HG03342 (cell line): ENCODE data around the gene YPEL1.

Experiments used
- ATAC-seq: cut with Tn5 transposase; IDR thresholded peaks from one replicate; pipeline ENCODE4 v1.9.1; 2021; ENCODE audit warnings: mild to moderate bottlenecking, moderate library complexity; ENCODE audit not compliant: unreplicated experiment

Gene YPEL1

DNA sequence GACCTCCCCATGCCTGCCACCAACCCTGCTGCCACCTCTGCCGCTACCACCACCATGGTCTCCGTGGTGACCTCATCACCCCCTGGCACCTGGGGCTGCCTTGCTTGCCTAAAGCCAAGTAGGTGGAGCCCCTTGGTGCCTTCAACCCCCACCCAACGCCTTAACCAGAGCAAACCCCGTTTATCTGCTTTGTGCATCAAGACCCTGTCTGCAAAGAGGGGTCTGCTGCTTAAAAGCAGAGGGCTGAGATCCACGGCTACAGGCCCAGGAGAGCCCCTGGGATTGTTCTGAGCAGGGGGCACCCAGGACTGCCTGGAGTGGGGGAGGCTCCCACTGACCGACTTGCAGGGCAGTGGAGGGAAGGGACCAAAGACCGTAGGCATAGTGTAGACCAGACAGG, 74.7 kb downstream of the YPEL1 start:
- ATAC-seq: no peak

DNA sequence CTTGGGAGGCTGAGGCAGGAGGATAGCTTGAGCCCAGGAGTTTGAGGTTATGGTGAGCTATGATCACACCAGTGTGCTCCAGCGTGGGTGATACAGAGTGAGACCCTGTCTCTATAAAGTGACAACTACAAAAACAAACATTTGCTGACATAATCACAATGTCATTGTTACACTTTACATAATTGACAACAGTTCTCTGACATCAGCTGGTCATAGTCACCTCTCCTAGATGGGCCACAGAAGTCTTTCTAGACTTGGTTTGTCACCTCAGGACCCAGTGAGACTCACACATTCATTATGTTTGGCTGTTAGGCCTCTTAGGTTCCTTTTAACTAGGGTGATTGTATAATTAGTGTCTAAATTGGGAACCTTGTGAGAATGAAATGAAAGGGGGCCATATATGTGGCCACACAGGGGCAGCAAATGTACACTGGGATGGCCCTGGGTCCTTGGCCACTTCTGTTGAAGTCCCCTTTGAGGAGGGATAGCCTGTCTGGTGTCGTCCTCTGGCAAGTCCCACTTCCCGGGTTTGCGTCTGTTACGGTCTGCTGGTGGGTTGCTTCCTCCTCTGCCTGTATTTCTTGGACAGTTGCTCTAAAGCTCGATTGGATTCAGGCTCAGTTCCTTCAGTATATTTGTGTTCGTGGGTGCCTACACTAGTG, 75.6 kb downstream of the YPEL1 start:
- no peak for ATAC-seq

DNA sequence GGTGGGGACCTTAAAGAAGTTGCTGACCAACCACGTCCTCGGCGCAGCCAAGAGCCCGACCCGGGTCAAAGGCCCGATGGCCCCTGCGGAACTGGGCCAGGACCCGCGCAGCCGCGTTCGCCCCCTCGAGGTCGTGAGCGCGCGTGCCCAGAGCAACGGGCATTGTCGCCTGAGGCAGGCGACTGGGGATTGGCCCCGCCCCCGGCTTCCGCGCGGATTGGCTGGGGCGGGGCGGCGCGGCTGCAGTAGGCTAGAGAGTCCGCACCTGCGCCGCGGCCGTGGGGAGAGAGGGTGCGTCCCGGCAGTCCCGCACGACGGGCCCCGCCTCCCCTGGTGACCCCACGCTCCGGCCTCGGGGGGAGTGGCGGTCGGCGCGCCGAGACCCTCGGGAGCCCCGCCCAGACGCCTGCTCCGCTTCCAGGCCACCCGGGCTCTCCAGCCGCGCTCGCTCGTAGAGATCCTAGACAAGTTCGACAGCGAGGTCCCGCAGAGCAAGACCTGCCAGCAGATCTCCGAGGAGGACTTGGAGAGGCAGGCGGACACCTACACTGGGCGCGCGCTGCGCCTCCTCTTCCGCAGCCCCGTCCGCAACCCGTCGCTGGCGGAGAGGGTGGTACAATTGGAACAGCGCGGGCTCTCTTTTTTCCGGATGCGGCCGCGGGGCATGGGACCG, 78.1 kb downstream of the YPEL1 start:
- ATAC-seq: peak; percentile 56

DNA sequence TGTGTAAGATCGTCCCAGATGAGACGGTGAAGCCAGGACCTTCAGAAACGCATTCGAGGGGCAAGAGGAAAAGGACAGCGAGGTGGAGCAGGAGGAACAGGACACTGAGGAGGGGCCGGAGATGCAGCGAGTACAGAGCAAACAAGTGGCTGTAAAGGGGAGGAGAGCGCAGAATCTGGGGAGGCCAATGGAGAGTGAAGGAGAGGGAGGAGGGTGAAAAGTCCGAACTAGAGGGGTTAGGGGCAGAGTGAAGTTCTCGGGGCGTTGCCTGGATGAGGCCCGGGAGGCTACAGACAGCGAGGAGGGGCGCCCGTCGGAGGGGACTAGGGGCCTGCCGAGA, 78.6 kb downstream of the YPEL1 start:
- no peak for ATAC-seq

DNA sequence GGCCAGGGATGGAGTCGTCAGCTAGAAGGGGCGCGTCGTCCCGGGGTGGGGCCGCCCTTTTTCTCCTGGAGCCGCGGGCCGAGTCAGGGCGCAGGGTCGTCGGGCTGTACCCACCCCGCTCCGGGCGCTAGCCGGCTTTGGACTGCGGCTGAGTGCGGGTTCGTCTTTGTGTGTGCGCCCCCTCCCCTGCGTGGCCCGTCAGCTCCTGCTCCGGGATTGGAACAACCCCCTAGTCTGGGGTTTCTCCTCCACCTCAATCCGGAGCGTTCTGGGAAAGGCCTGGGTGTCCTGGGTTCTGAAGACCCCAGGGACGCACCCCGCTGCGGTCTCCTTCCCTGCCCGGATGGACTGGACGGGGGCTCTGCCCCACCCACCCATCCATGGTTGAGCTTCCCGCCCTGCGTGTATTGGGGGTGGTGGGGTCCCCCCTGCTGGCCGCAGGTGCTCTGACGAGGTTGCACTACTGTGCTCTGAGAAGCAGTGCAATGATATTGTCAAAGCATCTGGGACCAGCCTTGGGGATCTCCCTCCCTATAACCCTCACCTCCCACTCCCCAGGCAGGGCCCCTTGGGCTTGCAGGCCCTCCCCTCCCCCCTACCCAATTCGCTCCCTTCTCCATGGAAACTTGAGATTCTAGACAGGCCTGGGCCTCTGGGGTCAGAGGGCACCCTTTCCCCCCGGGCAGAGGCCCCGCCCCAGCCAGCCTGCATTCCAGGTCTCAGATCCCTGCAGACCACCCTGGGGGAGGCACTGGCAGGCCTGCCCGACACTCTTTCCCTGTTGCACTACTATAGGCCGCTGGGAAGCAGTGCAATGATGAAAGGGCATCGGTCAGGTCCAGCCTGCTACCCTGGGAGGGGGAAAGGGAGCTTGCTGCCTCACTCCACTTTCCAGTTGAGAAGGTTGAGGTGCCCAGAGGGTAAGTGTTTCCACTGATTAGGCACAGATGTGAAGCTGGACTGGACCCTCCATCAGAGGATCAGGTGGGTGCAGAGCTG, 82.7 kb downstream of the YPEL1 start:
- peak; percentile 4 for ATAC-seq

DNA sequence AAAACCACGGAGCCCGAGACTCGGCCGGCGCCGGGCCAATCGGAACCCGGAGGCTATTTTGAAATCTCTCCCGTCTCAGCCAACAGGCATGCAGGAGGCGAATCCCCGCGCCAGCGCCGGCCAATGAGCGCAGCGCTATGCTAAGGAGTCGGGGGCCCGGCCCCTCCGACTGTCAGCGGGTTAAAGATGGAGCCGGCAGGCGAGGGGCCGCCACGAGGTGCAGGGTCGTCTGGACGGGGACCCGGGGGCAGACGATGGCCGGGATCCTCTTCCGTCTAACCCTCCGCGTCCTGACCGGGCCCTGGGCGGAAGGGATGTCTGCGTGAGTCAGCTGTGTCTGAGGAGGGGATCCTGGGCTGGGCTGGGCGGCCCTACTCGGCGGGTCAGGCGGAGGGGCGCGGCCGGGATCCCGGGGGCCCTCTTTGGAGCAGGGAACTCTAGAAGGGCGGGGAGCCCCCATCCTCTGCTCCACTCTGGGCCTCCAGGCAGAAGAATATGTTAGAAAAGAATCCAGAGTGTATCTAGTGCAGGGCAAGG, 83.5 kb downstream of the YPEL1 start:
- ATAC-seq: peak; percentile 85

DNA sequence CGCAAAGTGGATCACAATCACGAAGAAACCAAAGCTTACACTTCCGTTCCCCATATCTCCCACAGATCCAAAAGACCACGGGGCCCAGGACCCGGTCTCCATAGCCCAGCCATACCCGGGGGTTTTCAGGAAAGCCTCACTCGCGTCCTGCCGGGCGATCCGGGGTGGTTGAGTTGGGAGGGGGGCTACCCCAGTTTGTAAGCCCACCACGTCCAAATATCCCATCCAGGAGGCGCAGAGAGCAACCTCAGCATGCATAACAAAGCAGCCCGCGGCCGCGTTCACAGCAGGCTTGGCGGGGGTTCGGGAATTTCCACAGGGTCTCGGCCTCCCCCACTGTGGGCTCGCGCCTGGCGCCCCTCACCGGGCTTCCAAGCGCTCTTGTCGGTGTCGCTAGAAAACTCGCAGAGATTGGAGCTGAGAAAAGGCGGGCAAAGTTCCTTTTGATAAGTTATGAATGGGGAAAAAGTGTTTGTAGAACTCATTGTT, 84.0 kb downstream of the YPEL1 start:
- ATAC-seq: peak; percentile 19

DNA sequence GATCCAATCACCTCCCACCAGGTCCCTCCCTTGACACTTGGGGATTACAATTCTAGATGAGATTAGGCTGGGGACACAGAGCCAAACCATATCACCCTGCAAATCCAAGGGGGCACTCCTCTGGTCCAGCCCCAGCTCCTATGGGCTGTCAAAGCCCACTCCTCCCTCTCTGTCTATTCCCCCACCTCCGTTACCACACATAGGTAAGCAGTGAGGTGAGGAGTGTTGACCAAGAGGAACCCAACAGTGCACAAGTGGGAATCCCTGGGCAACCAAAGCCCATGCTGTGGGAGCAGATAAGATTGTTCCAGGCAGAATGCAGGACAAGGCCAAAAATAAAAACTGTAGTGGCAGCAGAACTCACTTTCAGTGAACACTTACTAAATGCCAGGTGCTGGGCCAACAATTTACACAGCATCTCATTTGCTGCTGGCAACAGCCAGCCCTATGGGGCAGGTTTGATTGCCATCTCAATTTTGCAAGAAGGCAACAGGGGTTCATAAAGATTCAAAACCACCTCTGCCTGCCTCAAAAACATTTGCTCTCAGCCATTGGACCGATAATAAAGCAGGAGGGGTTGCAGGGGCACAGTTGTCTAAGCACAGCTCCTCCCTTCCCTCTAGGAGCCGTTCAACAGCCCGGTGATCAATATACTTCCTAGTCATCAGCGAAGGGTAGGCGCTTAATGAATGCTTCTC, 84.6 kb downstream of the YPEL1 start:
- no peak for ATAC-seq

DNA sequence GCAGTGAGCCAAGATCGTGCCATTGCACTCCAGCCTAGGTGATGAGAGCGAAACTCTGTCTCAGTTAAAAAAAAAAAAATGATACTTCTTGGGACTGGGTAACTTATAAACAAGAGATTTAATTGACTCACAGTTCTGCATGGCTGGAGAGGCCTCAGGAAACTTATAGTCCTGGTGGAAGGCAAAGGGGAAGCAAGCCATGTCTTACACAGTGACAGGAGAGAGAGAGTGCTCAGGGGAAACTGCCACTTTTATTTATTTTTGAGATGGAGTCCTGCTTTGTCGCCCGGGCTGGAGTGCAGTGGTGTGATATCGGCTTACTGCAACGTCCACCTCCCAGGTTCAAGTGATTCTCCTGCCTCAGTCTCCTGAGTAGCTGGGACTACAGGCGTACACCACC, 85.3 kb downstream of the YPEL1 start:
- ATAC-seq: no peak
